ENCODE measurements around the gene TSPAN9.
"Not testable (repeated sequence)": the region's sequence is repeated elsewhere in the genome, so short reads cannot be mapped to it uniquely, and the experiment has no call there.

TSPAN9 gene

GRCh38 chr12:3049611-3050249, 27.4 kb upstream of the TSPAN9 start:
- DNase-seq (ENCODE audit: insufficient read length, low spot score) (no peak), FAIRE-seq (no peak)
- TF ChIP-seq POLR2A (IDR thresholded peaks at IDR 0.05; ENCODE audit: low read depth, low read length) = no peak

GRCh38 chr12:3054374-3054773, 22.8 kb upstream of the TSPAN9 start:
- DNase-seq (ENCODE audit: insufficient read length, low spot score) (no peak), FAIRE-seq (no peak)
- TF ChIP-seq POLR2A (IDR thresholded peaks at IDR 0.05; ENCODE audit: low read depth, low read length) = no peak

- DNase-seq (ENCODE audit: insufficient read length, low spot score) (no peak), FAIRE-seq (no peak)
- no peak for TF ChIP-seq POLR2A (IDR thresholded peaks at IDR 0.05; ENCODE audit: low read depth, low read length)
Observed at GRCh38 chr12:3055026-3055703, 22.0 kb upstream of the TSPAN9 start.

GRCh38 chr12:3055704-3056467, 21.3 kb upstream of the TSPAN9 start:
- no peak for TF ChIP-seq POLR2A (IDR thresholded peaks at IDR 0.05; ENCODE audit: low read depth, low read length)
- no peak for DNase-seq (ENCODE audit: insufficient read length, low spot score)
- FAIRE-seq = no peak

- DNase-seq (ENCODE audit: insufficient read length, low spot score) (no peak), FAIRE-seq (no peak)
Observed at GRCh38 chr12:3061059-3061458, 16.1 kb upstream of the TSPAN9 start.

GRCh38 chr12:3061501-3062215, 15.5 kb upstream of the TSPAN9 start:
- FAIRE-seq (no peak), DNase-seq (ENCODE audit: insufficient read length, low spot score) (no peak)
- no peak for TF ChIP-seq POLR2A (IDR thresholded peaks at IDR 0.05; ENCODE audit: low read depth, low read length)

More at GRCh38 chr12:3061059-3061458, 16.1 kb upstream of the TSPAN9 start:
- no peak for TF ChIP-seq POLR2A (IDR thresholded peaks at IDR 0.05; ENCODE audit: low read depth, low read length)

- TF ChIP-seq POLR2A (IDR thresholded peaks at IDR 0.05; ENCODE audit: low read depth, low read length) = no peak
- DNase-seq (ENCODE audit: insufficient read length, low spot score) = no peak
- no peak for FAIRE-seq
Observed at GRCh38 chr12:3065300-3065699, 11.9 kb upstream of the TSPAN9 start.

GRCh38 chr12:3065846-3066245, 11.3 kb upstream of the TSPAN9 start:
- DNase-seq (ENCODE audit: insufficient read length, low spot score); FAIRE-seq: not testable (repeated sequence)

GRCh38 chr12:3069714-3070113, 7.5 kb upstream of the TSPAN9 start:
- DNase-seq (ENCODE audit: insufficient read length, low spot score) (no peak), FAIRE-seq (no peak)
- no peak for TF ChIP-seq POLR2A (IDR thresholded peaks at IDR 0.05; ENCODE audit: low read depth, low read length)

- no peak for TF ChIP-seq POLR2A (IDR thresholded peaks at IDR 0.05; ENCODE audit: low read depth, low read length)
- DNase-seq (ENCODE audit: insufficient read length, low spot score) (no peak), FAIRE-seq (no peak)
Observed at GRCh38 chr12:3071107-3071506, 6.1 kb upstream of the TSPAN9 start.

- FAIRE-seq (no peak), DNase-seq (ENCODE audit: insufficient read length, low spot score) (no peak)
- no peak for TF ChIP-seq POLR2A (IDR thresholded peaks at IDR 0.05; ENCODE audit: low read depth, low read length)
Observed at GRCh38 chr12:3071710-3072109, 5.5 kb upstream of the TSPAN9 start.

- DNase-seq (ENCODE audit: insufficient read length, low spot score) (peak; percentile 79), FAIRE-seq (peak; percentile 72)
- TF ChIP-seq POLR2A (IDR thresholded peaks at IDR 0.05; ENCODE audit: low read depth, low read length) = no peak
Observed at GRCh38 chr12:3073438-3074250, 3.5 kb upstream of the TSPAN9 start.

GRCh38 chr12:3075315-3075714, 1.9 kb upstream of the TSPAN9 start:
- TF ChIP-seq POLR2A (IDR thresholded peaks at IDR 0.05; ENCODE audit: low read depth, low read length) = no peak
- FAIRE-seq = no peak
- DNase-seq (ENCODE audit: insufficient read length, low spot score) = no peak

All from H54 (cell line).